ENCODE data around the gene BLOC1S6.
"Not testable (repeated sequence)": the region's sequence is repeated elsewhere in the genome, so short reads cannot be mapped to it uniquely, and the experiment has no call there.

The BLOC1S6 gene

DNA sequence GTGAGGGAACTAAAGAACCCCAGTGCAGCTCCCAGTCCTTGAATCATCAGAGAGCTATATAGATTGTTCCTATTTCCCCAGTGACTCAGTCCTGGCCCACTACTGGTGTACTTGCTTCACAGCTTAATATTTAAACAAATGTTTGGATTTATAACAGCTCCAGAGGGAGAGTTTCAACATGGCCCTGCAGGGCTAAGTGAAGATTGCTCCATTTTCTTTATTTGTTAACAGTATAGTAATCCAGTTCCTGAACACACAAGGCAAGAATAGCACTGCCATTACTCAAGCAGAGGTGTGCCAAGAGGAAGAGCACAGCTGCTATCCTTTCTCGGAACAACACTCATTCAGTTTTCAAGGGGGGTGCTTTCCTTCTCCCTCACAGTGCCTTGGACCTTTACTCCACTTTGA, 54.2 kb downstream of the BLOC1S6 start:
- no peak for ATAC-seq
- DNase-seq, result no peak

- ATAC-seq (no peak), DNase-seq (no peak)
Measured at GRCh38 chr15:45641999-45642932, 55.1 kb downstream of the BLOC1S6 start.

- DNase-seq, result no peak
- ATAC-seq, result peak; percentile 59
Measured at GRCh38 chr15:45644437-45644836, 57.3 kb downstream of the BLOC1S6 start.

DNA sequence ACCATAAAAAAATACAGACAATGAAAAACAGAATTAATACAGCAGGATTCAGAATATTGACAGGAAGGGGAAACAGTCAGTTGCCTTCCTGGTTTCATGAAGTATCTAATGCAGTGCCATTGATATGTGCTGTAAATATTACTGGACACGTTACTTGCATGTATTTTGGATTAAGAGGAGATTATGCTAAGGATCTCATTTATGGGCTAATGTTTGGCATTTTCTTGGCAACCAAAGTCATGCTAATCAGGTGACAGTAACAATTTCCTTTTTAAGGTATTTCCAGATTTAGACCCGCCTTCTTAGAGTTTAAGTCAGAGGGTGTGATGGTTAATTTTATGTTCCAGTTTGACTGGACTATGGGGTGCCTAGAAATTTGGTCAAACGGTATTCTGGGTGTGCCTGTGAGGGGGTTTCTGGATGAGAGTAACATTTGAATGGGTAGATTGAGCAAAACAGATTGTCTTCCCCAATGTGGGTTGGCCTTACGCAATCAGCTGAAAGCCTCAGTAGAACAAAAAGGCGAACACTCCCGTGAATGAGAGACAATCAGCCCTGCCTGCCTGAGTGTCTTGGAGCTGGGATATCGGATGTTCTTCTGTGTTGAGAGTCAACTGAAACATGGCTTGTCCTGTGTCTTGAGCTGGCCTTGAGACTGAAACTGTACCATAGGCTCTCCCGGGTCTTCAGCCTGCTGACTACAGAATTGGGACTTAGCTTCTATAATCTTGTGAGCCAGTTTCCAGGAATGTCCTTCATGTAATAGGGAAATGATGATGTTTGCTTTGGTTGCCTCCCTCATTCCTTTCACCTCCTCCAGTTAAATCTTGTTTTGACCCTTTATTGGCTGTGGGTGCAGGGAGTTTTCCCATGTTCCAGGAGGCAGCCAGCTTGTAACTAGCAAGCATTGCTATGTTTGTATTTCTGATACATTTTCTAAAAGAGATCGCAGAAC, 58.1 kb downstream of the BLOC1S6 start:
- ATAC-seq, result peak; percentile 33
- no peak for DNase-seq

GRCh38 chr15:45646220-45646619, 59.0 kb downstream of the BLOC1S6 start:
- ATAC-seq (no peak), DNase-seq (no peak)

- no peak for DNase-seq
- no peak for ATAC-seq
Measured at GRCh38 chr15:45647828-45648227, 60.6 kb downstream of the BLOC1S6 start.

DNA sequence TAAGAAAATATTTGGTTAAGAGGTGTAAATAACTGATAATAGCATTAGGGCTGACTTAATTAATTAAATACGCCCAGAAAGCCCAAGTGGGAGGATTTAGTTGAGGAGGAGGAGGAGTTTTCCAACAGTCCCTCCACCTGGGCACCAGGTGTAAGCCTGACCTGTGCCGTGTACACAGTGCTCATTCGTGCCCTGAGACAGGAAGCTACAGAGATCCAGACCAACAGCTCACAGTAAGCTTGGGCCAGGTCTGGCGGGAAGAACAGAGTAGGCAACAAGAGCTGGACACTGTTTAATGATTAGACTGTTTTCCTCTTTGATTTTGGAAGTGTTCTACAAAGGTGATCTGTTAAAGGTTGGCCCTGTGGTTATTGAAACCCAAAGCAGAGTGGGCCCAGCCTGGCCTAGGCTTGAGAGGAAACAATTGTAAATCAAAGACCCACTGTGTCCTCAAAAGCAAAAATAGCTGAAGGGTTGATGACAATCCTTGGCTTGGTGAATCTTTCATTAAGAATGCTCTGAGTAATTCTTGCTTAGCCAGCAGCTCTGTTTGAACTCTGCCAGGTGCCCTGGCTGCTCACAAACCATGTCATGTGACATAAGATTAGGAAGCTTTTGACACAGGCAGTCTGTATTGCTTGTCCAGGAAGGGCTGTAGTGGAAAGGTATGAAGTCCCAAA, 61.5 kb downstream of the BLOC1S6 start:
- DNase-seq (no peak), ATAC-seq (no peak)

DNA sequence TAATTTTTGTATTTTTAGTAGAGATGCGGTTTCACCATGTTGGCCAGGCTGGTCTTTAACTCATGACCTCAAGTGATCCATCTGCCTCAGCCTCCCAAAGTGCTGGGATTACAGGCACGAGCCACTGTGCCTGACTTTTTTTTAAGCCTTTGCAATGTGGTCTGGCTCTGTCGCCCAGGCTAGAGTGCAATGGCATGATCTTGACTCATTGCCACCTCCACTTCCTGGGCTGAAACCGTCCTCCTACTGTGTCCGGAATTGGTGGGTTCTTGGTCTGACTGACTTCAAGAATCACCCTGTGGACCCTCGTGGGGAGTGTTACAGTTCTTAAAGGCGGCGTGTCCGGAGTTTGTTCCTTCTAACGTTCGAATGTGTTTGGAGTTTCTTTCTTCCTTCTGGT, 62.8 kb downstream of the BLOC1S6 start:
- DNase-seq, ATAC-seq: not testable (repeated sequence)

DNA sequence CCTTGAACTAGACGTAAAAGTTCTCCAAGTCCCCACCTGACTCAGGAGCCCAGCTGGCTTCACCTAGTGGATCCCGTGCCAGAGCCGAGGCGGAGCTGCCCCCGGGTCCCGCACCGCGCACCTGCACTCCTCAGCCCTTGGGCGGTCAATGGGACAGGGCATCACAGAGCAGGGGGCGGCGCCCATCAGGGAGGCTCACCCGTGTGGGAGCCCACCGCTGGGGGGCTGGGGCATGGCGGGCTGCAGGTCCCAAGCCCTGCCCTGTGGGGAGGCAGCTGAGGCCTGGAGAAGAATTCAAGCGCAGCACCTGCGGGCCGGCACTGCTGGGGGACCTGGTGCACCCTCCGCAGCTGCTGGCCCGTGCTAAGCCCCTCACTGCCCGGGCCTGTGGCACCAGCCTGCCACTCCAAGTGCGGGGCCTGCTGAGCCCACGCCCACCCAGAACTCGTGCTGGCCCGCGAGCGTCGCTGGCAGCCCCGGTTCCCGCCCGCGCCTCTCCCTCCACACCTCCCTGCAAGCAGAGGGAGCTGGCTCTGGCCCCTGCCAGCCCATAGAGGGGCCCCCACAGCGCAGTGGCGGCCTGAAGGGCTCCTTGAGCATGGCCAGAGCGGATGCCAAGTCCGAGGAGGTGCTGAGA, 63.8 kb downstream of the BLOC1S6 start:
- DNase-seq, result no peak

GRCh38 chr15:45653702-45654424, 66.7 kb downstream of the BLOC1S6 start:
- DNase-seq (no peak), ATAC-seq (no peak)

More for the DNA sequence above, 63.8 kb downstream of the BLOC1S6 start:
- ATAC-seq, result no peak

- DNase-seq, result no peak
- no peak for ATAC-seq
Measured at GRCh38 chr15:45654749-45655148, 67.6 kb downstream of the BLOC1S6 start.

- ATAC-seq (no peak), DNase-seq (no peak)
Measured at GRCh38 chr15:45657254-45657653, 70.1 kb downstream of the BLOC1S6 start.

DNA sequence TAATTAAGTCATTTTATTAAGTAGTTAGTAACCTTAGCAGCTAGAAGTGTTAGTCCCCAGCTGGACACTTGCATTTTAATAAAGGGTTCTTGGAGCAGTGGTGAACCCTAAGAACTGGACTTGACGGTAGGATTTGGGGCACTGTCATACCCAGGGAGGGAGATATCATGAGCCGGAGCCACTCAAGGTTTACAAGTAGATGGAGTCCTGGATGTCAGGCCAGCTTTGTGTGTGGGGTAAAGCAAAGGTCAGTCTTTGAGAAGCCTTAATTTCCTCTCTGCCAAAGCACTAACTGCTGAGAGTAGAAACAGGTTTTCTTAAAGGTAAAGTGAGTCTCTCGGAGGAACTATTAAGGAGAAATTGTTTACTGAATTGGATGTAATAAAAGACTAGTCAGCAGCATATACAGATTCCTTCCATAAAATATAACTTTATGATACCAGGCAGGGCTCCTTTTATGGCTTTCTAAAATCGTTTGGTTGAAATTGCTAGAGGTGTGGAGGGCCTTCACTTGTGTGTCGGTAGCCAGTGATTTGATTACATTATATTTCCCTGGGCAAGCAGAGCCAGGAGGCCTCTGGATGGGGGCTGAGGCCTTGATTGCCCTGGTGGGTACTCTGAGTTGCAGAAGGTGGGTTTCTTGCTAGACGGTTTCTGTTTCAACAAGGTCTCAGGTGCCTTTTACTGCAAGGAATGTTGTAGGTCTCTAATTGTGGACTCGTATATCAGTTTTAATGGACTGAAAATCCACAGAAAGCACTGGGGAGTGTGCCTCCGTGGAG, 70.8 kb downstream of the BLOC1S6 start:
- DNase-seq (no peak), ATAC-seq (no peak)

Data from stimulated activated naive CD8-positive, alpha-beta T cell treated with anti-CD3 and anti-CD28 coated beads, Interleukin-15, Interleukin-2, amounts not matched to agents 100 U/mL and 50 U/mL, for 24 hours (primary cell).